ENCODE measurements around the gene PLK2. TPM values are rescaled to one million over a fixed set of nuclear protein-coding genes. Genes with fewer than 3 reads are reported as not detected.

Gene PLK2
- total RNA-seq, 1 experiment from 2014 or later = 258 TPM

GRCh38 chr5:58501778-58502417 lies 42.0 kb upstream of the PLK2 start:
- H3K4me1 ChIP-seq (ENCODE audit: control insufficient read depth, insufficient read depth, low read length) = no peaks in the 10 kb centered on the region
- ChIA-PET CTCF (no interaction called here), POLR2A (no interaction called here)
- H3K9me3 ChIP-seq (ENCODE audit: control insufficient read depth, insufficient read depth, low read depth, low read length) = no peaks in the 10 kb centered on the region
- intact Hi-C loops (cut with micrococcal nuclease; ENCODE audit: unreplicated experiment) = no loop called here
- no peaks in the 10 kb centered on the region for H3K36me3 ChIP-seq (ENCODE audit: control insufficient read depth, insufficient read depth, low read length)
- in situ Hi-C loops (cut with HindIII; ENCODE audit: low pct_unique_long_range_greater_than_20kb, low sequenced_read_pairs) = no loop called here
- ATAC-seq (no peak), DNase-seq (ENCODE audit: low read depth, low spot score) (no peak)
- no TSS peak for BruUV-seq (replicated peaks)
- TF ChIP-seq TCF7L2 (IDR thresholded peaks at IDR 0.05; ENCODE audit: low read depth, low read length) (no peak), POLR2AphosphoS5 (IDR thresholded peaks at IDR 0.05; ENCODE audit: low read depth, low read length) (no peak), CTCF (IDR thresholded peaks at IDR 0.05) (peak; percentile 17), REST (IDR thresholded peaks at IDR 0.05; ENCODE audit: insufficient read depth in 1 of 2, low read depth in 2 of 2, low read length in 1 of 2) (no peak), SIN3A (IDR thresholded peaks at IDR 0.05; ENCODE audit: borderline replicate concordance, insufficient read depth, low read depth, low read length) (no peak)
- no peak overlapping the region for H3K27ac ChIP-seq (ENCODE audit: low read length)
- H3K27me3 ChIP-seq (ENCODE audit: control insufficient read depth, insufficient read depth, low read length) = peaks cover 22% of the 10 kb centered on the region
- no peak overlapping the region for H3K4me3 ChIP-seq (ENCODE audit: low read depth in 2 of 2, low read length in 2 of 2)

- no peak for ATAC-seq
- intact Hi-C loops (cut with micrococcal nuclease; ENCODE audit: unreplicated experiment) = no loop called here
- no peaks in the 10 kb centered on the region for H3K9me3 ChIP-seq (ENCODE audit: control insufficient read depth, insufficient read depth, low read depth, low read length)
- no peak overlapping the region for H3K4me3 ChIP-seq (ENCODE audit: low read depth in 2 of 2, low read length in 2 of 2)
- peaks cover 28% of the 10 kb centered on the region for H3K27me3 ChIP-seq (ENCODE audit: control insufficient read depth, insufficient read depth, low read length)
- no peak overlapping the region for H3K27ac ChIP-seq (ENCODE audit: low read length)
- no TSS peak for BruUV-seq (replicated peaks)
- DNase-seq (ENCODE audit: low read depth, low spot score) = no peak
- in situ Hi-C loops (cut with HindIII; ENCODE audit: low pct_unique_long_range_greater_than_20kb, low sequenced_read_pairs) = no loop called here
- H3K36me3 ChIP-seq (ENCODE audit: control insufficient read depth, insufficient read depth, low read length) = no peaks in the 10 kb centered on the region
- TF ChIP-seq REST (IDR thresholded peaks at IDR 0.05; ENCODE audit: insufficient read depth in 1 of 2, low read depth in 2 of 2, low read length in 1 of 2) (no peak), TCF7L2 (IDR thresholded peaks at IDR 0.05; ENCODE audit: low read depth, low read length) (no peak), CTCF (IDR thresholded peaks at IDR 0.05) (no peak), POLR2AphosphoS5 (IDR thresholded peaks at IDR 0.05; ENCODE audit: low read depth, low read length) (no peak), SIN3A (IDR thresholded peaks at IDR 0.05; ENCODE audit: borderline replicate concordance, insufficient read depth, low read depth, low read length) (no peak)
- POLR2A ChIA-PET = no interaction called here
- CTCF ChIA-PET = interaction anchor here (0.7 kb wide), 2 partner anchors 166 to 182 kb away, joined by 5 to 6 read pairs; no protein-coding TSS in a partner anchor
- no peaks in the 10 kb centered on the region for H3K4me1 ChIP-seq (ENCODE audit: control insufficient read depth, insufficient read depth, low read length)
Observed at GRCh38 chr5:58499941-58500340, 40.1 kb upstream of the PLK2 start.

Data from Panc1 (cell line).